Ectodermal cell (in vitro differentiated cells): ENCODE measurements around the gene SAP30.

Experiments
- H3K27ac ChIP-seq: 2 replicates; pipeline ENCODE4 v1.7.0; 2013; ENCODE audit warnings: mild to moderate bottlenecking, low read depth, low read length; ENCODE audit not compliant: insufficient read depth, poor library complexity, severe bottlenecking
- H3K27me3 ChIP-seq: 2 replicates; pipeline ENCODE4 v1.7.0; 2013; ENCODE audit warnings: mild to moderate bottlenecking, low read length; ENCODE audit not compliant: insufficient read depth, control insufficient read depth, poor library complexity, severe bottlenecking
- H3K36me3 ChIP-seq: one replicate; pipeline ENCODE4 v1.7.0; 2013; ENCODE audit warnings: low read length; ENCODE audit not compliant: control insufficient read depth, insufficient read depth
- H3K4me1 ChIP-seq: one replicate; pipeline ENCODE4 v1.7.0; 2013; ENCODE audit warnings: low read length; ENCODE audit not compliant: control insufficient read depth, insufficient read depth
- H3K4me3 ChIP-seq: 2 replicates; pipeline ENCODE4 v1.7.0; 2013; ENCODE audit warnings: low read depth, low read length, control low read depth; ENCODE audit not compliant: insufficient read depth
- H3K9me3 ChIP-seq: 2 replicates; pipeline ENCODE4 v1.7.0; 2013; ENCODE audit warnings: mild to moderate bottlenecking, low read length, moderate library complexity; ENCODE audit not compliant: control insufficient read depth
- WGBS, 2 experiments: methylation state at CpG; one replicate each; pipeline ENCODE4 v1.1.7; 2013; ENCODE audit warnings: missing lambda C conversion rate in 2 of 2; 5-methylcytosine and 5-hydroxymethylcytosine counted together

The SAP30 gene

DNA sequence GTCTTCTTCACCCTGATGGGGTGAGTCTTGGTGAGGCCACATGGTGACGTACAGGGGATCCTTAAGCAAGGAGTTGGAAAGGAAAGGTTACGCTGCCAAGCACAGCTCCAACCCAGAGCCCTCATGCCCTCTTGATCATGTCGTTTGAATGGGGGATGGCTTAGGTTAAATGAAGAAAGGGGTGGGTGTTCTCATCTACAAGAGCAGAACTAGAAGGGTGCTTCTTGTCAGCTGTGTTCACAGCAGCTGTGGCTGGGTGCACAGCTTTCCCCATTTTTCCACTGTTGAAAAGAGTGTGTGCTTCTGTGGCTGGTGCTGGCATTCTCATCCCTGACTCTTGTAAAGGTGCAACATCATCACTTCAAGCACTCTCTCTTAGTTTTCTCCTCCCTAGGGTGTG, 43.7 kb downstream of the SAP30 start:
- Histone ChIP-seq H3K9me3 (no peaks in the 10 kb centered on the region), H3K4me1 (no peaks in the 10 kb centered on the region), H3K27me3 (no peaks in the 10 kb centered on the region), H3K27ac (no peak overlapping the region), H3K36me3 (no peaks in the 10 kb centered on the region), H3K4me3 (no peak overlapping the region)
- WGBS, 2 experiments, result 89 to 95% methylated on average over 3 of the region's 3 CpGs

DNA sequence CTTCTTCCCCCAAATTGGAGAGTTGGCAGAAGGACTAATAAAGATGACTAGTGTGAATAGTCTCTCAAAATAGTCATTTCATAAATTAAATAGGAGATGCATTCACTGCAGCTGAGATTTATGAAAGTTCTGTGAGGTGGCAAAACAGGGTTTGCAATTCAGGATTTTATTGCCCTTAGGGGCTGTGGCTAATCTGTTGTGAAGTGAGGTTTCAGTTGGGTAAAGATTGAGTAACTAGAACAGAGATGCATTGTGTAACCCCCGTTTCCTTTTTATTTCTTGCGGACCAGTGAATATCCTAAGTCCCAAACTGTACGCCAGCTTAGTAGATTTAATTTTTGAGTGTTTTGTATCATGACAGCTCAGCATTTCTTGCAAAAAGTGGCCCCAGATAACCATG, 44.3 kb downstream of the SAP30 start:
- no peak overlapping the region for H3K27ac ChIP-seq
- no peaks in the 10 kb centered on the region for H3K27me3 ChIP-seq
- H3K4me3 ChIP-seq, result no peak overlapping the region
- 96 to 99% methylated on average over 3 of the region's 3 CpGs for WGBS, 2 experiments
- no peaks in the 10 kb centered on the region for H3K36me3 ChIP-seq
- H3K4me1 ChIP-seq, result no peaks in the 10 kb centered on the region
- no peaks in the 10 kb centered on the region for H3K9me3 ChIP-seq

DNA sequence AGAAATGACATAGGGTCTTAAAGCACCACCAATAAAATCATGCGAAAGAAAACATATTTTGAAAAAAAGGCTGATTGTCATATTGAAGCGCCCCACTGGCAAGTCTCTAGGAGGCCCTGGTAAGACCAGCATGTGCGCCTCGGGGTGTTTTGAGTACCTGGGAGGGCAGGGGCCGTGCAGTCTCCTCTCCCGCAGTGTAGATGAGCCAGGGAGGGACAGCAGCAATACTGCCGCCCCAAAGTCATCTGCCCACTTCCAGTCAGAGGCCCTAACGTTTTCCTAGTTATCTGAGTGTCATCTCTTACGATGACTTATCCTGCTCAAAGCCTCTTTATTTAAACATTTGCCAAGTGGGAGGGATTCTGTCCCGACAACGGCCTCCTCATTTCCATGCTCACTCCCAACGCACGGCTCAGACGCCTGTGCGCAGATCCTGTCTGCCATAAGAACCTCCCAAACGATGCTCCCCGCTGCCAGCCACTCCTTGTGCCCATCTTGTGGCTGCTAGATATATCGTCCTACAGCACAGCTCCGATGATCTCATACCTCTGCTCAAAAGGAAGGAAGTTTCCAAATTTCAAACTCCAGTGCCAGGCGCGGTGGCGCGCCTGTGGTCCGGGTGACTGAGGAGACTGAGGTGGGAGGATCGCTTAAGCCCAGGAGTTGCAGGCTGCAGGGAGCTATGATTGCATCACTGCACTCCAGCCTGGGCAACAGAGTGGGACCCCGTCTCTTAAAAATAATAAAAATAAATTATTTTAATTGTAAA, 45.3 kb downstream of the SAP30 start:
- H3K9me3 ChIP-seq, result no peaks in the 10 kb centered on the region
- WGBS, 2 experiments, result 93% methylated on average over 25 to 26 of the region's 26 CpGs
- H3K36me3 ChIP-seq, result no peaks in the 10 kb centered on the region
- no peak overlapping the region for H3K27ac ChIP-seq
- H3K4me1 ChIP-seq, result no peaks in the 10 kb centered on the region
- no peaks in the 10 kb centered on the region for H3K27me3 ChIP-seq
- no peak overlapping the region for H3K4me3 ChIP-seq

DNA sequence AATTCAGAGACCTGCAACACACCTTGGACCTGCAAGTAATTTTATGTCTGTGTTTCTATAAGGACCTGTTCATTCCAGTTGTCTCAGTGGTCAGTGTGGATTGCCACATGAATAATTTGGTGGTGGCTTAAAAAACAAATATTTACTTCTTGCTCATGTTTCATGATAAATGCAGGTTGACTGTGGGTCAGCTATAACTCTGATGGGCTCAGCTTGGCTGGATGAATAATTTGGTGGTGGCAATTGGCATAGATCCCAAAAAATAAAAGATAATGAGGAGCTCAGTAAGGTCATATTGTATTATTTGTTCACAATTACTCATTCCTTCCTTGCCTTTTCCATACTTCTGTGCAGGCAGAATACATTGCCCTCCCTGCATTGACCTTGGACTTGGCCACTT, 47.1 kb downstream of the SAP30 start:
- Histone ChIP-seq H3K27me3 (no peaks in the 10 kb centered on the region), H3K36me3 (no peaks in the 10 kb centered on the region), H3K4me3 (no peak overlapping the region), H3K4me1 (no peaks in the 10 kb centered on the region), H3K9me3 (no peaks in the 10 kb centered on the region), H3K27ac (no peak overlapping the region)

DNA sequence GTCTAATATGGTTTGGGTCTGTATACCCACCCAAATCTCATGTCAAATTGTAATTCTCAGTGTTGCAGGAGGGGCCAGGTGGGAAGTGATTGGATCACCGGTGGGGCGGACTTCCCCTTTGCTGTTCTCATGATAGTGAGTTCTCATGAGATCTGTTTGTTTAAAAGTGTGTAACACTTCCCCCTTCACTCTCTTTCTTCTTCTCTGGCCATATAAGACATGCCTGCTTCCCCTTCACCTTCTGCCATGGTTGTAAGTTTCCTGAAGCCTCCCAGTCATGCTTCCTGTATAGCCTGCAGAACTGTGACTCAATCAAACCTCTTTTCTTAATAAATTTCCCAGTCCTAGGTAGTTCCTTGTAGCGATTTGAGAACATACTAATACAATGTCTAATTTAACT, 47.9 kb downstream of the SAP30 start:
- WGBS, 2 experiments, result 83% methylated on average over 3 of the region's 3 CpGs; no CpG with 5 or more reads in 1 of the 2 experiments

DNA sequence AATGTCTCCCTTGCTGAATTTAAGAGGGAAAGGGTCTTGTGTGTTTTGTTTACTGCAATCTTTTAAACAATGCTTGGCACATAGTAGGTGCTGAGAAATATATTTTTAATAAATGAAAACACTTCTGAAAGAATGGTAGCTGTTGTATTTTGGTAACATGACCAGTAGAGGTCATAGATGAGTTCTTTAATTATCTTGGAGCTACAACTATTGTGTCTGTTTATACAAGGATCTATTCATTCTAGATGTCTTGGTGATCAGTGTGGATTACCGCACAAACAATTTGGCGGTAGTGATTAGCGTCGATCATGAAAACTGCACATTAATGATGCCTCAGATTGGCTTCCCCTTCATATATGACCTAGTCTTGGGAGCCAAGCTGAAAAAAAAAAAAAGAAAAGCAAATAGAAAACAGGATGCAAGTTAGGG, 49.6 kb downstream of the SAP30 start:
- H3K36me3 ChIP-seq, result no peaks in the 10 kb centered on the region
- no peak overlapping the region for H3K27ac ChIP-seq
- no peaks in the 10 kb centered on the region for H3K9me3 ChIP-seq
- no peaks in the 10 kb centered on the region for H3K27me3 ChIP-seq
- whole genome bisulfite sequencing, 2 experiments, result 78 to 88% methylated on average over 4 of the region's 4 CpGs
- no peak overlapping the region for H3K4me3 ChIP-seq
- no peaks in the 10 kb centered on the region for H3K4me1 ChIP-seq

More for the DNA sequence above, 47.9 kb downstream of the SAP30 start:
- H3K27ac ChIP-seq, result no peak overlapping the region
- no peaks in the 10 kb centered on the region for H3K36me3 ChIP-seq
- H3K9me3 ChIP-seq, result no peaks in the 10 kb centered on the region
- no peaks in the 10 kb centered on the region for H3K27me3 ChIP-seq
- no peaks in the 10 kb centered on the region for H3K4me1 ChIP-seq
- H3K4me3 ChIP-seq, result no peak overlapping the region

DNA sequence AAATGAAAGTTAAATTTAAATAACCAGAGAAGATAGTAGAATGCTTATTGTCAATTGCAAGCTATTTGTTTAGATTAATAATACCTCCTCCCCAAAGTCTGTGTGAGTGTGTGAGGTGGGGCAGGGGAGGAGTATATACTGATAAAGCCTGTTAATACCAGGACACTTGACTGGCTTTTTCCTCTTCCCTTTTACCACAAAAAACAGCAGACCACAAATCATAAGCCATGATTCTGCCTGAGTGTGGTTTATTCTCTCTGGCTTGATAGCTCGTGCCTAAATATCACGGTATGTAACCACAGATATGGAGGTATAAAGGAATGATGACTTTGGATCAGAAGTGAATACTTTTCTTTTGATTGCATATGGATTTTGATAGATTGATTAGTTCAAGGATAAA, 50.0 kb downstream of the SAP30 start:
- no peaks in the 10 kb centered on the region for H3K9me3 ChIP-seq
- 95% methylated on average over 2 of the region's 2 CpGs for WGBS, 2 experiments
- H3K4me1 ChIP-seq, result no peaks in the 10 kb centered on the region
- H3K27me3 ChIP-seq, result no peaks in the 10 kb centered on the region
- H3K27ac ChIP-seq, result no peak overlapping the region
- H3K36me3 ChIP-seq, result no peaks in the 10 kb centered on the region
- H3K4me3 ChIP-seq, result no peak overlapping the region

DNA sequence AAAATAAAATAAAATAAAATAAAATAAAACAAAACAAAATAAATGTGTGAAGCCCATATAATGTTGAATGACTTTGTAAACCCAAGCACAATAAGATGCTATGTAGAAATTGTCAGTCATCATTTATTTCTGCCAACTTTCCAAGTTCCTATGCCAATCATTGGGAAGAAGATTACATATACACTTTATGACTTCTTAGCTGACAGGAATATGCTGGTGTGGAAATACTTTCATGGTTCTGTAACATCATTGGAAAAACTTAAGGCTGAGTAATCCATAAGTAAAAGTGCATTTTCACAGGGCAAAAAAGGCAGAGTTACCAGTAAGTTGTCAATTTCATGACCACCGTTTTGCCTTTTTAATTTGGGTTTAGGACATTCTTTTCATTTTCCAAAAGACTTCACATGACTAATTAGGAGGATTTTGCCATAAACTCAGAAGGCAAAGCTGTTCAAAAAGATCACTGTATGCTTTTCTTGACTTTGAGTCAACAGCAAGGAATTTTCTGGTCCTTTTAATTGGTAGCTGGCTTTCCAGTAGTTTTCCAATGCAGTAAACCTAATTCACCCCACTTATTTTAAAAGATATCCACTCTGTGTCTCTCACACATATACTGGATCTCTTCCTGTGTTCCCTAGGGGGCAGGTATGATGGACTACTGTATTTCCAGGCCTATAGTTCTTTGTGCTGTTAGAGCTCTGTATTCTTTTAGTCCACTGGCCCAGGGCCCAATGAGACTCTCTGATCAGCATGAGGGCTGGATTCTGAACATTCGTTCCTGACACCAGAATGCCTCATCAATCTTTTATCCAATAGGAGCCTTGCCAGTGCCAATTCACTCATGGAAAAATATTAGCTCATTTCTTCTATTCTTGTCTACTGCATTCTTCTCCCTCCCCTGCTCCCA, 54.4 kb downstream of the SAP30 start:
- Histone ChIP-seq H3K4me1 (no peaks in the 10 kb centered on the region), H3K27ac (no peak overlapping the region), H3K9me3 (no peaks in the 10 kb centered on the region), H3K4me3 (no peak overlapping the region), H3K36me3 (no peaks in the 10 kb centered on the region), H3K27me3 (no peaks in the 10 kb centered on the region)
- 89 to 93% methylated on average over 2 of the region's 2 CpGs for WGBS, 2 experiments

DNA sequence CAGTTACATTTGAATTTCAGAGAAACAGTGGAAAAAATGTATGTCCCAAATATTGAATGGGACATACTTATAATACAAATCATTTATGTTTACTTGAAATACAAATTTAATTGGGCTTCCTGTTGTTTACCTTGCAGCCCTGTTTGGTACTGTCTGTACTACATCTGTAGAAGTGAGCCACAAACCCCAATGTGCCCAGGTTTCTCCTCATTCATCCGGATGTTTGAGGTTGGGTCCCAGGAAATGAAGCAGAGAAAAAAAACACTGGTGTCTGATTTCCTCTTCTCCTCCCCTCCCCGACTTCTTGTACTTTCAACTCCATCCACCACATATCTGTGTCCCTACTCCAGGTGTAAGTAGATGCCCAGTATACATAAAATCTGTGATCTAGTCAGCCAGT, 55.3 kb downstream of the SAP30 start:
- H3K4me3 ChIP-seq, result no peak overlapping the region
- no peak overlapping the region for H3K27ac ChIP-seq

More for the DNA sequence above, 55.3 kb downstream of the SAP30 start:
- no peaks in the 10 kb centered on the region for H3K9me3 ChIP-seq
- WGBS, 2 experiments, result 85 to 94% methylated on average over 2 of the region's 2 CpGs
- no peaks in the 10 kb centered on the region for H3K36me3 ChIP-seq
- no peaks in the 10 kb centered on the region for H3K4me1 ChIP-seq
- H3K27me3 ChIP-seq, result no peaks in the 10 kb centered on the region
